ENCODE data around the gene CAMSAP2.

- TF ChIP-seq CTCF (IDR thresholded peaks at IDR 0.05): no peak
- no peak for TF ChIP-seq POLR2A (IDR thresholded peaks at IDR 0.05)
Observed at GRCh38 chr1:200732438-200732837, 6.3 kb upstream of the CAMSAP2 start.
